NCI-H2196 treated with DMSO at 0.1 percent for 48 hours (cell line): ENCODE data around the gene TRIM50.
"Not testable (repeated sequence)": the region's sequence is repeated elsewhere in the genome, so short reads cannot be mapped to it uniquely, and the experiment has no call there.

Experiments
- DNase-seq: peaks from one replicate; lab custom pipeline; 2025; ENCODE audit not compliant: unreplicated experiment; lab: John Stamatoyannopoulos, UW

The TRIM50 gene

DNA sequence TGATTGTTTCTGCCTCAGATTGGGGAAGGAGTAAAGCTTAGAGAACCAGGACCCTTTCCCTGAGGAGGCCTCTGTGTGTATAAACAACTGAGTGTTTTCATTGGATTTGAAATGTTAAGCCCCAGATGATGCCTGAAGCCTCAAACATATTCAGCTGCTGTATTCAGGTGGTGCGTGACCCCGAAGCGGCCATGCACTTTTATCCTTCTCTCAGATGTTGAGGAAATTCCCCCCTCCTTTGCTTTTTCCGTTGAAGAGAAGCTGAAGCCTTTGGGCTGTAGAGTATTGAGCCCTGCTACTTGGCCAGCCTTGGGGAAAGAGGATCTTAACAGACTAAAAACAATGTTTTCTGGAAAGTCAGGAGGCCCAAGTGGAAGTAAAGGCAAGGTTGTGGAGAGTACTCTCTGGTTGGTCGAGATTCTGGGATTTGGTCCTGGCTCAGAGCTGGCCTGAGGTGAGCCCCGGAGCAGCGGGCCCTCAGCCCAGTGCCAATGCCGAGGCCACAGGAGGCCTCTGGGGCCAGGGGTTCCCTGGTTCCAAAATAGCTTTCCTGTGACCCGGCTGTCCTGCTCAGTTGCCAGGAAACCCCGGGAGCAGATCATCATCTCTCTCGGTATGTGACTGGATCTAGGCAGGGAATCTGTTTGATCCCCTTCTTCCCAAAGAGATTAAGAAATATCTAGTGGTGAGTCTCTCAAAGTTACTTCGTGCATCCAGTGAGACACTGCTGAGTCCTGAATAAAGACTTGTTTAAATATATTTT is 22.6 kb upstream of the TRIM50 start:
- DNase-seq = no peak

- DNase-seq = no peak
Observed at GRCh38 chr7:73349763-73350162, 21.9 kb upstream of the TRIM50 start.

DNA sequence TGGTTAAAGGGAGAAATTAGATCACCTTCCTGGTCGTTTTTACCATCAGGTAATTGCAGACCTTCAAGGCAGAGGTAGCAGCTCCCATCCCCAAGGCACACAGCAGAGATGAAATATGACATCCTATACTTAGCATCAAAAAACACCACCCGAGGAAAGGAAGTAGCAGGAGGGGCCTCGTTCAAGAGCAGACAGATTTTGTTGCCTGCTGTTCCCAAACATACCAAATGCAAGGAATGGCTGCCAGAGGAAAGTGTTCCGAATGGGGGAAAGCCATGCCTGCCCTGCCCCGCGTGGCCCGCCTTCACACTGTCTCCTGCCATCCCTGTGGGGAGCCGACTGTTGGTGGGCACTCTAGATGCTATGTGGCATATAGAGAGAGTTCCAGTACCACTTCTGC is 18.1 kb upstream of the TRIM50 start:
- no peak for DNase-seq

DNA sequence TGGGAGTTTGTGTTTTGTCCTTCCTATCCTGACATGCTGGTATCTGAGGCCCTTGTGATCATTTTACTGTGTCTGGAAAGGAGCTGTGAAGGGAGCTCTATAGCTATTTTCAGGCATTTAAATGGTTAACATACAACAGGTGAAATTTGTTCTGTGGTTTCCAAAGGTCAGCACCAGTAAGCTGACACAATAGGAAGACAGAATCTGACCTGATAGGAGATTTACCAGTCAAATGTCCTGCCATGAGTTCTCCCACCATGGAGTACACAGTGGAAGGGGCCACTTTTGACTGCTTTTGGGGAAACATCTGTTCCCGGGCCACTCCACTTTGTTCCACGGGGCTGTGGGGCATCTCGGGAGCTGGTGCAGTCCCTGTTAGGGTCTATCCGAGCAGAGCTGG is 17.7 kb upstream of the TRIM50 start:
- no peak for DNase-seq

GRCh38 chr7:73343671-73344380 is 15.9 kb upstream of the TRIM50 start:
- no peak for DNase-seq

DNA sequence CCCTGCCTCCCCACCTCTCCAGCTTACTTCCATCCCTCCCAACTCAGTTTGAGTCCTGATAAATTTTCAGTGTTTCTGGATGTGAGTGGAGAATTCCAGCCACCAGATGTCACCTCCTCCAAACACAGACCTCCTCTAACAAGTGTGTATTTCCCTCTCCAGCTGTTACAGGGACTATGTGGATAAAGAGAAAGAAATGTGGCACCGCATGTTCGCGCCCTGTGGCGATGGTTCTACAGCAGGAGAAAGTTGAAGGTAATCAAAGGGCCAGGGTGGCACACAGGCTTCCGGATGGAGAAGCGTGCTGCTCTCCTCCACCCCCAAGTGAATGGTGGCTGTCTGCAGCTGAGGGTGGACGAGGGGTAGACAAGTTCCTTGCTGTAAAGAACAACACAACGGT is 14.8 kb upstream of the TRIM50 start:
- peak; percentile 39 for DNase-seq

DNA sequence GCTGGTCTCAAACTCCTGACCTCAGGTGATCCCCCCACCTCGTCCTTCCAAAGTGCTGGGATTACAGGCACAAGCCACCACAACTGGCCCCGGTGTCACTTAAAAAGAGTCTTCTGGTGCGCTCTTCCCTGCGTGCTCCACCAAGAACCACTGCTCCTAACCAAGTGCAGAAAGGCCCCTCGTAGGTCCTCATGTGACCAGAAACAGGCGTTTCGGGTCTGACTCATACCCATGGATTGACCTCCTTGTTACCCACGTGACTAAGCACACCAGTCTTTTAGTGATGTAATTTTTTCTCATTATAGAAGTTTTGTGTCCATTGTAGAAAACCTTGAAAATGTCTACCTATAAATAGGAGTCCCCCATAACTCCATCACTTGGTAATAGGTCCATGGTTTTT is 14.0 kb upstream of the TRIM50 start:
- DNase-seq = no peak

DNA sequence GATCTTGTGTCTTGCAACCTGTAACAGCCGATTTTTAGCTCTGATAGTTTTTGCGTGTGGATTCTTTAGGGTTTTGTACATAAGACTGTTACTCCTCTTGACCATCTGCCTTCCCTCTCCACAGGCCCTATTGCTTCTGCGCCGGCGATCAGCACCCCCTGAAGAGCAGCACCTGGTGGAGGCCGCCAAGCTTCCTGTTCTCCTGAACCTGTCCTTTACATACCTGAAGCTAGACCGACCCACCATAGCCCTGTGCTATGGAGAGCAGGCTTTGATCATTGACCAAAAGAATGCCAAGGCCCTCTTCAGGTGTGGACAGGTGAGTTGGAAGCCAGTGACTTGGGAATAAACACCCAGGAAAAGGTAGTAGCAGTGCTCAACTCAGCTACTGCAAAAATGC is 12.6 kb upstream of the TRIM50 start:
- no peak for DNase-seq

GRCh38 chr7:73338321-73338720 is 10.4 kb upstream of the TRIM50 start:
- DNase-seq = no peak

- no peak for DNase-seq
Observed at GRCh38 chr7:73332447-73332846, 4.6 kb upstream of the TRIM50 start.

DNA sequence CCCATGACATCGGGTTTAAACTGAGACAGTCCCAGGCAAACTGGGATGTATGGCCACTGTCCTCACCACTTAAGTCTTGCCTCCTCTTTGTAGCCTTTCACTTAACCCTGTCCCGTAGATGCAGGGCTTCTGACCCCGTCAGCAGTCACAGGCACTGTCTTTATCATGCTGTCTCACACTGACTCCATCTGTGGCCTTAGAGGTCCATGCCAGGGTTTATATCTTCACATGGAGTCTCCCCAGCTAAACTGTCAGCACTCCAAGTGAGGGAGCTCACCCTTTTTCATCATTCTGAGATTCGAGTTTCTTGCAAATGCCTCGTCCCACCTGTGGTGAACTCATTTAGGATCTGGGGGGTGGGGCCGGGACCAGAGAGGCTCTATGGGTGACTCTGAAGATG is 2.9 kb upstream of the TRIM50 start:
- no peak for DNase-seq

- no peak for DNase-seq
Observed at GRCh38 chr7:73329861-73330581, 2.1 kb upstream of the TRIM50 start.

GRCh38 chr7:73328696-73329095 is 814 bp upstream of the TRIM50 start:
- no peak for DNase-seq

DNA sequence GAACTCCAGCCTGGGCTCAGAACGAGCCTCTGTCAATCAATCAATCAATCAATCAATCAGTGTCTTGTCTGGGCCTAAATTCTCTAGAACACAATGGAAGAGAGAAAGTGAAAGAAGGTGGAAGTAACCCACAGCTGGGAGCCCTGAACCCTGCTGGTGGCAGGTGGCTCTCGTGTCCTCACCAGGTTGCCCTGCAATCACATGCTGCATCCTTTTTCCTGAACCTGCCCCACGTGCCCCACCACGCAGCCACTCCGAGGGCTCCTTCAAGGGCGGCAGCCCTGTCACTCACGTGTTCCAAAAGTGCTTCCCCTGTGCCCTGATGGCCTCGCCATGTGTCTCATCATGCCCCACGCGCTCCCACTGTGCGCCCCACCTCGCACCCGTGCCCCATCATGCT is 433 bp downstream of the TRIM50 start:
- DNase-seq = not testable (repeated sequence)

GRCh38 chr7:73325424-73325823 is 2.5 kb downstream of the TRIM50 start:
- DNase-seq = not testable (repeated sequence)

DNA sequence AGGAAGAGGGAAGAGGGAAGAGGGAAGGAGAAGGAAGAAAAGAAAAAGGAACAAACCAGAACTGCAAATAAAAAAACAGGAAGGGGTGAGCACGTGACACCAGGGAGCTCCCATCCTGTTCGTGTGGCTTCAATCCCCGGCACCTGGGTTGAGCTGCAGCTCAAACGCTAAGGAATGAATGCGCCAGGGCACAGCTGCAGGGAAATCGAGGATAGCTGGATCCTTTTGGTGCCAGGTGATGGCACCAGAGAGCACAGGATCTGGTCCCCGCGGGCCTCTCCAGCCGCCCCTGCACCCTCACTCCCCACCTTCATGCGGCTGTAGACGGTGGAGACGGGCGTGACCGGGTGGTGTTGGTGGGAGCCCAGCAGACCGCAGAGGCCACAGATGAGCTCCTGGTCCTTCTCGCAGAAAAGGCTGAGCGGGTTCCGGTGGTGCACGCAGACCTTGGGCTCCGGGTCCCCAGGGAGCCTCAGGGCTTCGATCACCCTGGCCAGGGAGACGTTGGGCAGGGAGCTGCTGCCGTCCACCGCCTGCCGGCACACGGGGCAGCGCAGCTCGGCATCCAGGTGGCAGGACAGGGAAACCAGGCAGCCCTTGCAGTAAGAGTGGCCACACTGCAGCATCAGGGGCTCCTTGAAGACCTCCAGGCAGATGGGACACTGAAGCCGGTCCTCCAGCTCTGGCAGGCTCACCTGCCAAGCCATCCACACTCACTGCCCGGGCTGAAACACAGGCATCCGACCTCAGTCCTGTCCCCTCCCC is 3.6 kb downstream of the TRIM50 start:
- peak; percentile 35 for DNase-seq

DNA sequence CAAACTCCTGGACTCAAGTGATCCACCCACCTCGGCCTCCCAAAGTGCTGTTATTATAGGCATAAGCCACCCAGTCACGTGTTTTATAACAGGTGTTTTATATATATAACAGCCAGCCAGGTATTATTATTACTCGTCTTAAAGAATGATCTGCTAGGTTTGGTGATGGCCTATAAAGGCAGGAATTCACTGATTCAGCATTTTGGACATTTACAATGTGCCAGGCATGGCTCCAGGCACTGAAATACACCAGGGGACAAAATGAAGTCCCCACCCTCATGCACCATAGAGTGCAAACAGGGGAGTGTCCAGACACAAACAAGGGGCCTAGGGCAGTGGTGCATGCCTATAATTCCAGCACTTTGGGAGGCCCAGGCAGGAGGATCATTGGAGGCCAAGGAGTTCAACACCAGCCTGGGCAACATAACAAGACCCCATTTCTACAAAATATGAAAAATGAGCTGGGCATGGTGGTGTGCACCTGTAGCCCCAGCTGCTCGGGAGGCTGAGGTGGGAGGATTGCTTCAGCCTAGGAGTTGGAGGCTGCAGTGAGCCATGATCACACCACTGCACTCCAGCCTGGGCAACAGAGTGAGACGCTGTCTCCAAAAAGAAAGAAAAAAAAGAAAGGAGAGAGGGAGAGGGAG is 4.3 kb downstream of the TRIM50 start:
- not testable (repeated sequence) for DNase-seq

DNA sequence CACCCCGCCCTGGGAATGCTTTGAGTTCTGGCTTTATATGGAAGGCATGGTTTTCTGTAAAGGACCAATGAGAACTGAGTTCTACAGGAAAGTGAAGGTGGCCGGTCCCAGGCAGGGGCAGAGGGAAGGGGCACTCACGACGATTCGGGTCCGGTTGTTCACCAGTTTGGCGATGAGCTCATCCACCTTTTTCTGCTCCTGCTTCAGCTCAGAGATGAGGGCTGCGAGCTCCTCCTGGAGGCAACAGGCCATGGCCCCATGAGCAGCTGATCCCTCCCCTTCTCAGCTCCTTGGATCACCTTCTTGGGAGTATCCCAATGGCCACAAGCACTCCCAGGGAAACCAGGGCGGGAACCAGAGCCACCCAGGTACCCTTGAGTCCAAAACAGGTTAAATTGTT is 7.9 kb downstream of the TRIM50 start:
- not testable (repeated sequence) for DNase-seq

DNA sequence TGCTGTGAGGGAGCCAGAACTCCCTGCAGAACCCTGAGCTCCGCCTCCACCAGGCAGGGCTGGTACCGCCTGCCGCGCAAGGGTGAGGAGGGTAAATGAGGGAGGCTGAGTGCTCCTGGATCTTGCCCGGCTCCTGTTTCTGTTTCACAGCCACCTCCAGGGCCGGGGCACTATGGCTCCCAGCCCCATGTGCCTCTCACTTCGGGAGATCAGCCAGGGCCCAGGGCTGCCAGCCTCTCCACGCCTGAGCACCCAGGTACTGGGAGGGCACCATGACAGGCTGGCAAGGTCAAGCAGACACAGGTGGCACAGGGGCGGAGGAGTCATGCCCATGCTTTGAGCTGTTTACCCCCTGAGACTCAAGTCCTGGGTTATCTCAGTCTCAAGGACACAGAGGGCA is 8.3 kb downstream of the TRIM50 start:
- not testable (repeated sequence) for DNase-seq

GRCh38 chr7:73318656-73319204 is 9.2 kb downstream of the TRIM50 start:
- DNase-seq = not testable (repeated sequence)
